CD4-positive, alpha-beta T cell treated with Interleukin-6 for 4 hours (primary cell): Measurements from ENCODE around the gene C6orf118.

Experiments used
- DNase-seq: peaks from one replicate; pipeline ENCODE4 v3.0.0-alpha.2; 2020; ENCODE audit warnings: mixed read lengths

C6orf118 gene

DNA sequence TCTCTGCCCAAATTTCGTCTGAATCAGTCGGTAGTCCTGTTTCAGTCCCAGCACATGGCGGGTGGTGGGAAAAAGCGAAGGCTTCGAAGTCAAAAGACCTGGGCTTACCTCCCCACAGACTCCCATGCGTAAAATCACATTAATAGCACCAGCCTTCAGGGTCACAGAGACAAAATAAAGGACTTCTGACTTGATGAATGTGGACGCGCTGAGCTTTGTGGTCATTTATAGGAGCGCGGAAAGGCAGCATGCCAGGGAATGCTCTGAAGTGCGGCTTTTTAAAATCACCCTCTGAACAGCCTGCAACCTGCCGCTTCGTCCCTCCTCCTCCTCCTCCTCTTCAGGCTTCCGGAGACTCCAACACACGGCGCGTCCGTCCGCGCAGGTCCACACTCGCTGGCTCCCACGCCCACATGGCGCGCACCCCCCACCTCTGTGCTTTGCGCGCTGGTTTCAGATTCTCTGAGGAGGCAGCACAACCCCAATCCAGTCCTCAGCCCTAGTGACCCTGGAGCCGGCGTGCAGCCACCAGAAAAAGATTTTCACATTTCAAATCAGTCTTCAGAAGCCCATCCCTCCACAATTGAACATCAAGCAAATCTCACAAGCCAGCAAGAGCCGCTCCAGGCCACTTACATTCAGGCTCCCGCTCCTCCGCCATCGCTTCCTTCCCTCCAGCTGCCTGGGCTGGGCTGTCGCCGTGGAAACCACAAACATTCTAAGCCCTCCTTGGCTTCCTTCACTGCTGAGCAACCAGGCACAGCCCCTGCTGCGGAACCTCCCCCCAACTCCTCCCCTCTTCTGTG is at the start of gene C6orf118:
C6orf118 (minus strand) TSS at position 680 of the 806 bp plus-strand sequence; CDS start at position 661, 19 bp downstream.
- DNase-seq, result no peak

DNA sequence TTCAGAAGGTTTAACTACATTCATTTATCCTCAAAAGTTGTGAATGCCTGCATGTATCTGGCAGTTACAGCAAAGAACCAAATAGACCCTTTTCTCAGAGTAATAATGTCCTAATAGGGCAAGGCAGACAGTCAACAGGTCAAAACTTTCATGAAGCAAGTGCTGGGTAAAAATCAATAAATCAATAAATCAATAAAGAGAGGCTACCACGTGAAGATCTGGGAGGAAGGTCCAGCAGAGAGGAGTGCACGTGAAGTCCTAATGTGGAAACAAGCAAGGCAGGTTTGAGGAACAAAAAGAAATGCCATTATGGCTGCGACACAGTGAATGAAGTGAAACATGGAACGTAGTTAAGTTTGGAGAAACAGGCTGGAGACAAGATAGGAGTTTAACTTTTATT is 36.3 kb upstream of the C6orf118 start:
- no peak for DNase-seq

DNA sequence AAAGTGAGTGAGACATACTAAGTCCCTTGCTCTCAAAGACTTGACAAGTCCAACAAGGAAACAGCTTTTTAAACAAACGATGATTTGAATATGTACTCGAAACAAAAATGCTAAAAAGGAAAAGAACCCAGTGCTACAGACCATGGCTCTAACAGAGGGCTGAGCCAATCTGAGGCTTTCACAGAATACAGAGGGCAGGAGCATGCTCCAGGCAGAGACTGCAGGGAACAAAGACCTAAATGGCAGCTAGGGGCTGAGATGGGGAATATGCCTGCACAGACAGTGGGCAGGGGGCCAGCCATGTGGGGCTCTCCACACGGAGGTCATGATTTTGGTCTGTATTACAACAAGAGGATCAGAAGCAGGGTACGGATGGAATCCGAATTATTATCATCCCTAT is 31.1 kb upstream of the C6orf118 start:
- no peak for DNase-seq

DNA sequence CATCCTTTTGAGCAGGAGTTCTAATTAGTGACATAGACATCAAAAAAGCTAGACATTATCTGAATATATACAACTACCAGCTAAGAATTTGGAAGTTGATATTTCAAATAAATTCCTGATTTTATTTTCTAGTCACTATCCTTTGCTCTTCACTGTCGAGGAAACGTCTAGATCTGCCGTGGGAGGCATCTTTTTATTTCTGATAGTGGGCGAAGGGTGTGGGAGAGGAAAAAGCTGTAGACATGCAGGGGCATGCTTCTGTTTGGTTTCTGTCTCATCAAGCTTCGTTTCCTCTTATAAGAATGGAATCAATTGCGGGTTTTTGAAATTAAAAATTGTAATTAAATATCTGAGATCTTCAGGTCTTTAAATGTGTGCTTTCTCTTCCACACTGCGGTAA is 16.2 kb upstream of the C6orf118 start:
- no peak for DNase-seq

DNA sequence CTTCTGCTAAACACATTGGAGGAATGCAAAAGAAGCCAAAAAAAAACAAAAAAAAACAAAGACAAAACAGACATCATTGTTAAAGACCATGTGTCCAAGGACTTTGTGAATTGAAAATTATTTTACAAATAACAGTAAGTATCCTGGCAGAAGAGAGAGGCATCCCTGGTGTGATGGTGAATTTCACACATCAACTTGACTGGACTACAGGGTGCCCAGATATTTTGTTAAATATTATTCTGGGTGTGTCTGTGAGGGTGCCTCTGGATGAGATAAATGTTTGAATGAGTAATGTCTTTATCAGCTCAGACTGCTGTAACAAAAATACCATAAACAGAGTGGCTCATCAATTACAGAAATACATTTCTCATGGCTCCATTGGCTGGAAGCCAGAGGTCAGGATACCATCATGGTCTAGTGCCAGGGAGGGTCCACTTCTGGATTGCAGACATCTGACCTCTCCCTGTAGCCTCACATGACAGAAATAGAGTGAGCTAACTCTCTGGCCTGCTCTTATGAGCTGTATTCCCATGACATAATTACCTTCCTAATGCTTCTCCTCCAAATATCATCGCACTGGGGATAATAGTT is 12.2 kb upstream of the C6orf118 start:
- DNase-seq, result no peak

DNA sequence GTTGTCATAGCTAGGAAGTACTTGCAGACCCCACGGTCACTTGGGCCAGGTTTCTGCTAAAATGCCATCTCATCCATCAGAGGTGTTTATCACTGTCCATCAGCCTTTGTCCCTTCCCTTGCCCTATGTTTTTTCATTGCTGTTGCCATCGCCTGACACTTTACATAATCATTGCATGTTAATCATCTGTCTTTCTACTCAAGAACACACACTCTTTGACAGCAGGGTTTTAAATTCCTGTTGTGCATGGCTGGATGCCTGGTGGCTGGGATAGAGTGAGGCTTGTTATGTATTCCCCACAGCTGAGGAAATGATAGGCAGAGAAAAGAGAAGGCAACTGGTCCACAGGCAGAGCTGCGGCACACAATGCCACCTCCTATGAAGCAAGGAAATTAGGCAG is 11.7 kb upstream of the C6orf118 start:
- DNase-seq, result no peak

DNA sequence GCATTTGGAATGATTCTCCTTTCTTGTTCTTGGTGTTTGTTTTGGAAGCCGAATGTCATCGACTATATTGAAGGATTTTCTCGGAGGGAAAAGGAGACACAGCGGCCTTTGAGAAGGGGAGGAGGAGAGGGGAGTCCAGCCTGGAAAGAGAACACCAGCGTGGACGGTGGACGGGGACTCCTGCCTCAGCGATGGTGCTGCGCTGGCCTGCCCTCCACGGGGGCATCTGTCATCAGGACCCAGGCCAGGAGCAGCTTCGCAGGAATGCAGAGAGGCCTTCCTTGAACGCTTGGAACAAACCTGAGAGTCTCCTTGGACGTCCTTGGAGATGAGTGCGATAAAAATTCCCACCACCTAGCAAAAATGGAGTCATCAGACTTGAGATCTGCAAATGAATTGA is 8.3 kb upstream of the C6orf118 start:
- no peak for DNase-seq

DNA sequence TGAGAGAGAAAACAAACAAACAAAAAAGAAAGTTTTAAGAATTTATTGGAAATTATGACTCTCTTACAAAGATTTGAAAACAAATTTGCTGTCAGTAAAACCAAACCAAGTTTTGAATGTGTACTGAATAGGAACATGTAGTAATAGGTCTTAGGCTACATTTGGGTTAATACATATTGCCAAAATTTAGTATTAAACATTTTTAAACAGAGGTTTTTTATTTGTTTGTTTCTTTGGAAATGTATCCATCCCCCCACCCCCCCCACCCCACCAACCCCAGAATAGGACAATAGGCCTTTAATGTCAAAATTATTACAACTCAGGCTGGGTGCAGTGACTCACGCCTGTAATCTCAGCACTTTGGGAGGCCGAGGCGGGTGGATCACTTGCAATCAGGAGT is 2.5 kb downstream of the C6orf118 start:
- DNase-seq, result no peak

DNA sequence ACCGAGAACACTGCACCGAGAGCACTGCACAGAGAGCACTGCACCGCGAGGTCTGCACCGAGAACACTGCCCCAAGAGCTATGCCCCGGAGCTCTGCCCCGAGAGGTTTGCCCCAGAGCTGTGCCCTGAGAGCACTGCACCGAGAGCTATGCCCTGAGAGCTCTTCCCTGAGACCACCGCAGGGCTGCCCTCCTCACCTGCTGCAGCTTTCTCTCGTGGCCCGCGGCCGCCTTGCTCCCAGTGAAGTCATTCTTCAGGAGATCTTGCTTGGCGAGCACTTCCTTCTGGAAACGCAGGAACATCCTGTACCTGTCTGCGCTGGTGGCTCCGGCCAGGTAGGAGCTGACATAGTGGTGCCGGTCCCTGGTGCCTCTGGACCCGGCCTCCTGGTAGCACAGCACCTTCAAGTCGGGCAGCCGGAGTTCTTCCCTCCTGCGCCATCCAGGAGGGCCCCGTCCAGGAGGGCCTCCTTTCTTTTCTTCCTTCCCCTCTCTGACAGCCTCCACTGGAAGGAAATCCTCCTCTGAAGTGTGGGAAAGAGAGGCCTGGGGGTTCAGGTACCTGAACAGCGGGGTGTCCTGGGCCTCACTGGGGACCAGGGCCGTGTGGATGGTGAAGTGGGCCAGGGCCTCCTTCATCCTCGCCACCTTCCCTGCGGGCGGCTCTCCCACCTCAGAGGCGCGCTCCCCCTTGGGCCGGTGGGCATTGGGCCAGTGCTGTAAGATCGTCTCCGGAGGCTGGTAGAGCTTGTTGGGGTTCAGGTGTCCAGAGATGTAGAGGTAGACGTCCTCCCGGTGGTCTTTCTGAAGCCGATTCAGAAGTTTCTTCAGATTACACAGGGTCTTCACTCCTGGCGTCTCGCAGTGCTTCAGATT is 7.8 kb downstream of the C6orf118 start:
- no peak for DNase-seq

DNA sequence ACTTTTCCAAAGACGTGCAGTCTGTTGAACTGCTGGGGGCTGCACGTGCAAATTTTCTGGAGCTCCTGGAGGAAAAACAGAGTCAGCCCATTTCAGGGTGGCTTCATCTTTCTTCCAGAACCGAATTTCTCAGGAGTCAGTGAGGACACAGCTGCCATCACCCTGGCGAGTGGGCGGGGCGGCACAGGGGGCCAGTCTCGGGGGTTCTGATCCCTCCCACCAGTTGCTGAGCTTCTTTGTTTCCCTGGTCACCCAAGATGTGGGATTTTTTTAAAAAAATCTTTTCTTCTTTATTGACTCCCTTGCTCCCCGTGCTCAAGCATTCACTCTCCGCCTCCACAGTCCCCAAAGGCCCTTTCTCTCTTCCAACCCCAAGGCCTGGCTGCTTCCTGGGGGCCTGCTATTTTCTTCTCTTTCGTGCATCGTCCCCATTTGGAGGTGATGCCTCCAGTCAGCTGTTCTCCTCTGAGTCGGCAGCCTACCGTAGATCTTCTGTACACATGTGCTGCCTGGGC is 8.9 kb downstream of the C6orf118 start:
- no peak for DNase-seq

DNA sequence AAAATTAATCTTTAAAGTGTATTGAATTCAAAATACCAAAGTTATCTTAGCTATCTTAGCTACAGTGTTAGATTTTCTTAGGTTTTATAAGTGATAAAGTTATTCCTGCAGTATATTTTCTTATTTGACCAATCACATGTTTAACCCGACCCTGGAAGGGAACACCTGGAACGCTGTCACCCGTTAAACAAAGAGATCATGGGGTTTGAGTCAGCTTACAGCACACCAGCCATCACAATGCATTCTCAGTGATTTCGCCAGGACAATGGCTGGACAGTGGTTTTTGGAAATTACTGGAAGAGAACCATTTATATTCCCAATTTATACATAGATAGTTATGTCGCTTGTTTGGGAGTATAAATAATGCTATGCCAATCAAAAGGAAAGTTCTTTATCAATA is 10.5 kb downstream of the C6orf118 start:
- DNase-seq, result no peak

DNA sequence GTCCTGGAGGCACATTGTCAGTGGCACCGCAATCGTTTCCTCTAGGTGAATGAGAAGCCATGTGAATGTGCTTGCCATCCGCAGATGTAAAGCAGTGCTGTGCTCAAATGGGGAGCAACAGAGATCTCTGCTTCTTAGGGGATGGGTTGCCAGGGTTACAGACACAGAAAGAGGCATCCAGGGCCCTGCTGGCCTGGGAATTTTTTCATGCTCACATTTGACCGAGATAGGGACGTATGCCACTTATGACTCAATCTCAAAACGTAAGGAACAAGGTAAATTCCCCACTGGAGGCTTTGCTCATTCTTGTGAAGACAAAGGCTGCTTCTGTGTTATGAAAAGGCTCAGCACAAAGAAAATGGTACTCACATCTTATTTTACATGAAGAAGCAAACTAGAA is 11.0 kb downstream of the C6orf118 start:
- no peak for DNase-seq

DNA sequence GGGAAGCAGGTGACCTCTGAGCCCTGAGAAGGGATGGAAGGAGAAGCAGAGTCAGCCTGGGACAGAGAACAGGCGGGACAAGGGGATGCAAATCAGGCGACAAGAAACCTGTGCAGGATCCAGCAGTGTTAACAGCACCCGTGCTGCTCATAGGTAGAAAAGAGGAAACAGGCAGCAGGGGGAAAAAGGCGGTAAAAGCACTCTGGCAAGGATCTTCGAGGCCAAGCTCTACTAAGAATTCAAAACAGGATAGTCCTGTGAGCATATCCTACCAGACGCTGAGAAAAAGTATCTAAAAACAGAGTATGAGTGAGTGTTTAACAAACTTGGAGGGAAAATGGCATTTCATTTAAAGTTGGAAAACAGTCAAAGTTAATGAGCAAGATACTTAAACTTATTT is 16.7 kb downstream of the C6orf118 start:
- no peak for DNase-seq

DNA sequence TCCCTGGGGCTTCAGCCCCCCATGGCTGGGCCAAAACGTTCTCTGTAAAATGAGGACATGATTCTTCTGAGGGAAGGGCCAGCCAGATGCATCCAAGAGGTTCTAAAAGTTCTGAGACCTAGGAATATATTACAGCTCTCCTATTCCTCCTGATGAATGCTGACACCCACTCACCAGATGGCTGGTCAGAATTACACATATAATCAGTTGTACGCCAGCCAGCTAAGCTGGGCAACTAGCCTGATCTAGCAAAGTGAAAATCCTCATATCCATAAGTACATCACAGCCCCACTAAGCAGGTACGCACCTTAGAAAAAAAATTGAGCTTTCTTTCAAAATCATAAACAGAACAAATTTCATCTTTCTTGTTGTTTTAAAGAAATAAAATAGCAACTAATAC is 34.8 kb downstream of the C6orf118 start:
- no peak for DNase-seq

DNA sequence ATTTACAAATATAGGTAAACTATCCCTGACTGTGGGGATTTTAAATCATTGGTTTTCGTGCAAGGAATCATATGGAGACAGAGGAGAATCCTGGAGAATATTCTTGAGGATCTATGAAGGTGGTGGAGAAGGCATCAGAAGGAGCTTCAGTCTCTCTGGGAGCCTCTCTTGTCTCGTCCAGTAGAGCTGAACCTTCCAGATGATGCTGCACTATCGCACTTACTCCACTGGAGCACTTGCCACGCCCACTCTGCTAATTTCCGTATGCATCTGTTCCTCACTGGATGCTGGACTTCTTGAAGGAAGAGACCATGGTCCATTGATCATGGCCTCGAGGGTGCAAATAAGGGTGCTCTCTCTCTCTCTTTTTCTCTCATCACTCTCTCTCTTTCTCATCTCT is 36.8 kb downstream of the C6orf118 start:
- DNase-seq, result no peak

DNA sequence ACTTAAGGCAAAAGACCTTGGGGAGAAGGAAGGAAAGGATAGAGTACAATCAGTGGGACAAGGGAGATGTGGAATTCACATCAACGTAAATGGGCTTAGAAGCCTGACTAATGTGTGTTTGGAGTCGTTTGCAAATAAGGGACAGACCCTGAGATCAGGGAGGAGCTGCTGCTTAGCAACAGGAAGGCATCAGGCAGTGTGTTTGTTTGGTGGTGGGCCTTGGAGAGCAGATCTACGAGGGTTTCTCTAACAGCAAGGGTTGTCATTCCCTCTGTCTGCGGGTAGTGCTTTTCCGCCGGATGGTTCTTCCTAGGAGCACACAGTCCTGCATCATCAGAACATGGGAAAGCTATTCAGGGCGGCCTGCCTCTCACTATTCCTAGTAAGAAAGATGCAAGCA is 40.4 kb downstream of the C6orf118 start:
- no peak for DNase-seq

DNA sequence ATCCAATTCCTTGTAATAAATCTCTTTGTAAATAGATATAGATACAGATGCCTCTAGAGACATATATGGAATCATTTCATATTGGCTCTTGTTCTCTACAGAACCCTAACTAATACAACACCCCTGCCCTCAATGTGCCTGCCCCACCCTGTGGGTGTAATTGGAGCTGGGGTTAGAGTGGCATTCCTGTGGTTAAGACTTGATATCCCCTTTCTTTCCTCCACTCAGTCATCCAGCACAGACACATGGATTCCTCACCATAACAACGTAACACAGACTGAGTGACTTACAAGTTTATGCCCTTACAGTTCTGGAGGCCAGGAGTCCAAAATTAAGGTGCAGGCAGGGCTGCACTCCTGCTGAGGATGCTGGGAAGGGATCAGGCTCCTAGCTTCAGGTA is 42.8 kb downstream of the C6orf118 start:
- no peak for DNase-seq

DNA sequence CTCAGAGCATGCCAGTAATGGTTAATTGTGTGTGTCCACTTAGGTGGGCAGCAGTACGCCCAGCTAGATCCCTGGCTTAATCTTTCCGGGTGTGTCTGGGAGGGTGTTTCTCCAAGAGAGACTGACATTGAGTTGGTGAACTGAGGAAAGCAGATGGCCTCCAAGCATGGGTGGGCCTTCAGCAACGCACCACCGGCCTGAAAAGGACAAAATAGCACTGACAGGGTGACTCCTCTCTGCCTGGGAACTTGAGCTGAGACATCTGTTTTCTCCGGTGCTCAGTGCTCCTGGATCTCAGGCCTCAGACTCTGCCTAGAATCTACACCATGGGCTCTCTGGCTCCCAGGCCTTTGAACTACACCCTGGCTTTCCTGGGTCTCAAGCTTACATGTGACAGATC is 43.2 kb downstream of the C6orf118 start:
- DNase-seq, result no peak

DNA sequence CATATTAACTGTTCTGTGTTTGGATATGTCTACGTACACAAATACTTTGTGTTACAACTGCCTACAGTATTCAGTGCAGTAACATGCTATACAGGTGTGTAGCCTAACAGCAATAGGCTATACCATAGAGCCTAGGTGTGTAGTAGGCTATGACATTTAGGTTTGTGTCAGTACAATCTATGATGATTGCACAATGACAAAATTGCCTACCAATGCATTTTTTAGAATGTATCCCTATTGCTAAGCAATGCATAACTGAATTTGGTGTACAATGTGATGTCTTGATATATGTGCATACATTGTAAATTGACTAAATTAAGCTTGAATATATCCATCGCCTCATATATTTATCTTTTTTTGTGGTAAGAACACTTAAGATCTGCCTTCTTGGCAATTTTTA is 48.9 kb downstream of the C6orf118 start:
- DNase-seq, result no peak

DNA sequence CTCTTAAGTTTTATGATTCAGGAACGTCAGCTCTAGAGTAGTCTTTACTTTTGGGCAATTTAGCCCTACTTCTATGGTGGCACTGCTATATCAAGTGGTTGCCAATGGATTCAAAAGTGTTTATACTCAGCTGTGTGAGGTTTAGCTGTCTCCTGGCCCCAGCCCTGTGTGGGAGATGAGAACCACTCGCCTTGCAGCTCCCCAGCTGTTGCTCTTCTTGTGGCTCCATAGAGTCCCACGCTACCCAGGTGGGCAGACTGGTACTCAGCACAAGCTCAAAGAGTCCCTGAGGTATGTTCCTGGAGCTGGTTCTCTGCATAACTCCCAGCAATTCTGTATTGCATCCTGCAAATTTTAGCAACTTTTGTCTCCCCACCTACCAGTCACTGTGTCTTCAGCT is 59.6 kb downstream of the C6orf118 start:
- no peak for DNase-seq

DNA sequence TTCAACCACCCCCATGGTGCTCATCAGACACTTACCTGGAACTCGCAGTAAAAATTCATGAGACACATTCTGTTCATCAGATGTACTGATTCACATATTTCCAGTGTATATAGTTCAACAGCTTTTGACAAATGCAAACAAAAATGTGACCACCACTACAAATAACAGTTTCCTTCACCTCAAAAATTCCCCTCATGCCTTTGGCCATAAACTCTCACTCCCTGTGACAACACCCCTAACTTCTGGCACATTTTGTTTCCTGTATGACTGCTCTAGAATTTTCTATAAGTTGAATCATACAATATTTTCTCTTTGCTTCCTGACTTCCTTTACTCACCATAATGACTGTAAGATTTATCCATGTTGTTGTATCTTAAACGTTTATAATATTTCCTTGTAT is 63.7 kb downstream of the C6orf118 start:
- no peak for DNase-seq

DNA sequence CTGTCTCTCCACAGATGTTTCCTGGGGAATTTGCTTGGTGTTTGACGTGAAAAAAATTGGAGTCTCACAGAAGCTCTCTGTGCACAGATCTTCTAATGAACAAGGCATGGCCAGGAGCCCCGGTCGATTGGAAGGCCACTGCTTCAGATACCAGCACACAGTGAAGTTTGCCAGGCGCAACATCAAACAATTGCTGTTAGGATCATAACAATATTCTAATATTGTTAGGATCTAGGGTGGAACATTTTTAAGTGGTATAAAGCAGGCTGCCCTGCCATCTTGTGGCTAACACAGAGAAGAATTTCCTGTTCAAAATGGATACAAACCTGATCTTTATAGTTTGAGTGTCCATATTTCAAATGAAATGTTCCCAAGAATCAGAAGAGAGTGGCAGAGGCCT is 64.1 kb downstream of the C6orf118 start:
- no peak for DNase-seq

DNA sequence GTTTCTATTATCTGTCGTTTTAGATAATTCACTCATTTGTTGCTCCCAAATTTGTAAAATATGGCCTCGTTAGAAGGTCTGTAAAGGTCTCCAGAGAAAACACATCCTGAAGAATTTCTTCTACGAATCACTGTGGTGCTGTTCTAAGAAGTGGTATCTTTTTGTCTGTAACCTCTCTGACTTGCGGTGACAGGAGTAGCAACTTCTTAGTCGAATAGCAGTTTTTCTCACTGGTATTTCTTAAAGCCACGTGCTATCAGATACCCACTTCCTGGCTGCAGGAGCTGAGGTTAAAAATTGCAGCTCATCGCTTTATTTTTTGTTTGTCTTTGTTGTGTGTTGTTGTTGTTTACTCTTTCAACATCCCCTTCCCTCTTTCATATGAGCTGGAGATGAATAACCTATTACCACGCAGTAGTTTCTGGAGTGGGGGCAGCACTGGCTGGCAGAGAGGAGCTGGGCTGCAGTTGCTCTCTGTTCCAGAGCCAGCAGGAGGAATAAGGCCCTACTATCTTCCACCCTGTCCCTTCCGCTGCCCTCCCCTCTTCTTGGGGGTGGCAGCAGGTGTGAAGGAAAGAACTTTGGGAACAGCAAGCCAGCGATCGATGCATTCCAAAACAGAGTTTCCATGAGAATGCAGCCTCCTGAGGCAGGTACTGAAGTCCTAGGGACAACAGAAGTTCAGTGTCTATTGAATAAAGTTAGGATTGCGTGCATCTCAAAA is 64.7 kb downstream of the C6orf118 start:
- no peak for DNase-seq
